Measurements from ENCODE around the gene PLK4. TPM values are rescaled to one million over a fixed set of nuclear protein-coding genes. Genes with fewer than 3 reads are reported as not detected.

PLK4 gene
- total RNA-seq, 1 experiment from 2014 or later: 40.2 TPM

DNA sequence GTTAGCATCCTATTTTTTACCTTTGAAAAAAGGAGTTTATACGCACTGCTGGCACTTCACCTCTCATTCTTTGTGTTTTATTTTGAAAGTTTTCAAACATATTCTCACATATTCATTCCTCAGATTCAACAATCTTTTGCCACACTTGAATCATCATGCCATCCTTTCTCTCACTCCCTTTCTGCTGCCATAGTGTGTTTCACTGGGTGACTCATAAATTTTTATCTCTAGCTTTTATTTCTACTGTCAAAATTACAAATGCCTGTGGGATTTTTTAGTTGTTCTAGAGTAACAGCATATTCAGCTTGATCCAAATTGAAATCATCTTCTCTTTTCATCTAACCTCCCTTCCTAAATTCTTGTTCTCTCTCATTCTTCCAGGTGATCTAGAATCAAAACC is 56.3 kb downstream of the PLK4 start:
- no peak overlapping the region for H2AK5ac ChIP-seq (ENCODE audit: insufficient read length, low read length)
- no peak overlapping the region for H4K91ac ChIP-seq (ENCODE audit: insufficient read length, low read depth, low read length)
- H3K23me2 ChIP-seq (ENCODE audit: insufficient read length, low read depth, low read length, poor library complexity, severe bottlenecking): no peaks in the 10 kb centered on the region
- no peak overlapping the region for H3K23ac ChIP-seq (ENCODE audit: insufficient read length, low read depth, low read length)
- TF ChIP-seq, protein P1, sequence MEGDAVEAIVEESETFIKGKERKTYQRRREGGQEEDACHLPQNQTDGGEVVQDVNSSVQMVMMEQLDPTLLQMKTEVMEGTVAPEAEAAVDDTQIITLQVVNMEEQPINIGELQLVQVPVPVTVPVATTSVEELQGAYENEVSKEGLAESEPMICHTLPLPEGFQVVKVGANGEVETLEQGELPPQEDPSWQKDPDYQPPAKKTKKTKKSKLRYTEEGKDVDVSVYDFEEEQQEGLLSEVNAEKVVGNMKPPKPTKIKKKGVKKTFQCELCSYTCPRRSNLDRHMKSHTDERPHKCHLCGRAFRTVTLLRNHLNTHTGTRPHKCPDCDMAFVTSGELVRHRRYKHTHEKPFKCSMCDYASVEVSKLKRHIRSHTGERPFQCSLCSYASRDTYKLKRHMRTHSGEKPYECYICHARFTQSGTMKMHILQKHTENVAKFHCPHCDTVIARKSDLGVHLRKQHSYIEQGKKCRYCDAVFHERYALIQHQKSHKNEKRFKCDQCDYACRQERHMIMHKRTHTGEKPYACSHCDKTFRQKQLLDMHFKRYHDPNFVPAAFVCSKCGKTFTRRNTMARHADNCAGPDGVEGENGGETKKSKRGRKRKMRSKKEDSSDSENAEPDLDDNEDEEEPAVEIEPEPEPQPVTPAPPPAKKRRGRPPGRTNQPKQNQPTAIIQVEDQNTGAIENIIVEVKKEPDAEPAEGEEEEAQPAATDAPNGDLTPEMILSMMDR (conservative IDR thresholded peaks at IDR 0.05): no peak
- no peak overlapping the region for H2BK20ac ChIP-seq (ENCODE audit: low read depth, low read length, poor library complexity, severe bottlenecking)
- H3K9ac ChIP-seq (ENCODE audit: extremely low read depth, insufficient read length, low read length): no peak overlapping the region
- H3K56ac ChIP-seq (ENCODE audit: insufficient read length, low read depth, low read length): no peak overlapping the region
- H3K27me3 Mint-ChIP-seq (ENCODE audit: low read depth): no peaks in the 10 kb centered on the region
- no peaks in the 10 kb centered on the region for H3K4me1 ChIP-seq (ENCODE audit: insufficient read depth, low read length)
- DNase-seq: no peak
- no peak overlapping the region for H2BK5ac ChIP-seq (ENCODE audit: insufficient read length, low read length)
- H3K36me3 Mint-ChIP-seq (ENCODE audit: insufficient read depth in 1 of 3, low read depth in 3 of 3): peaks cover 2 to 15% (median 11%) of the 10 kb centered on the region in 3 experiments; a peak in 4 of 7 replicates
- no peaks in the 10 kb centered on the region for H4K20me1 ChIP-seq (ENCODE audit: control insufficient read depth, insufficient read depth, insufficient read length)
- no peaks in the 10 kb centered on the region for H3K4me1 Mint-ChIP-seq
- no peak overlapping the region for H3K18ac ChIP-seq (ENCODE audit: insufficient read length, low read depth, low read length)
- no peak overlapping the region for H3T11ph ChIP-seq (ENCODE audit: low read length)
- H2BK15ac ChIP-seq (ENCODE audit: low read depth, low read length): no peak overlapping the region
- no peak overlapping the region for H2BK12ac ChIP-seq (ENCODE audit: insufficient read length, low read depth, low read length)
- H3K4ac ChIP-seq (ENCODE audit: low read depth, low read length): no peak overlapping the region
- H4K5ac ChIP-seq (ENCODE audit: insufficient read length, low read depth, low read length): no peak overlapping the region
- WGBS (ENCODE audit: extremely low coverage, insufficient read length, low lambda C conversion rate): no CpG with 5 or more reads among the region's 1 CpG
- no peak overlapping the region for H3K4me2 ChIP-seq (ENCODE audit: insufficient read depth, insufficient read length, low read length)
- no peaks in the 10 kb centered on the region for H3K79me2 ChIP-seq (ENCODE audit: insufficient read depth, low read length)
- no peak overlapping the region for H2BK120ac ChIP-seq (ENCODE audit: low read depth, low read length, poor library complexity, severe bottlenecking)
- no peak overlapping the region for H3K27ac ChIP-seq (ENCODE audit: insufficient read length, low read depth, low read length)
- H4K8ac ChIP-seq (replicated peaks; ENCODE audit: insufficient read length, low read depth, low read length): no peak overlapping the region
- H3K4me3 Mint-ChIP-seq: no peak overlapping the region
- no peak overlapping the region for H2AFZ ChIP-seq (ENCODE audit: low read length)
- H3K9me3 ChIP-seq (ENCODE audit: control insufficient read depth, low read depth, low read length): no peaks in the 10 kb centered on the region
- H3K14ac ChIP-seq (ENCODE audit: insufficient read depth, low read length): no peak overlapping the region
- peak overlapping the region in 1 of 3 experiments; percentile 13; a peak in 1 of 7 replicates for H3K27ac Mint-ChIP-seq
- no peaks in the 10 kb centered on the region for H3K9me3 Mint-ChIP-seq
- H3K79me1 ChIP-seq (ENCODE audit: insufficient read depth, low read depth, low read length, poor library complexity, severe bottlenecking): no peaks in the 10 kb centered on the region
- H3K27me3 ChIP-seq (ENCODE audit: insufficient read depth, low read length): no peaks in the 10 kb centered on the region

Other genes with a start within 250 kb of the PLK4 start
- gene INTU, start 247.9 kb upstream of the PLK4 start, total RNA-seq (2021): 10.7 and 11.4 TPM in 2 replicates
- not detected in 2 replicates for gene SLC25A31, start 150.5 kb upstream of the PLK4 start, total RNA-seq (2021)
- gene HSPA4L, start 98.6 kb upstream of the PLK4 start, total RNA-seq (2021): 5.3 and 5.6 TPM in 2 replicates
- 24.0 and 24.8 TPM in 2 replicates for gene MFSD8, start 84.3 kb downstream of the PLK4 start, total RNA-seq (2021)
- gene ABHD18, start 84.5 kb downstream of the PLK4 start, total RNA-seq (2021): 16.3 and 16.5 TPM in 2 replicates
- gene LARP1B, start 180.4 kb downstream of the PLK4 start, total RNA-seq (2021): 42.9 and 44.0 TPM in 2 replicates

Data from H9 (cell line).